Esophagus squamous epithelium (tissue), 4 donors: ENCODE data around the gene ANO2.

Experiments used
- CTCF ChIP-seq, 6 experiments: fragments of 450-650 bp in 4 of 6; fragments of 200-600 bp in 2 of 6; sonication (generic) in 2 of 6; IDR thresholded peaks; one replicate each; pipeline ENCODE4 v1.5.1; 2016 to 2019; ENCODE audit warnings: antibody characterized with exemption in 6 of 6, mild to moderate bottlenecking in 4 of 6, moderate library complexity in 4 of 6
- POLR2A ChIP-seq, 4 donors: fragments of 450-650 bp; IDR thresholded peaks; one replicate each; pipeline ENCODE4 v1.6.1; 2017; ENCODE audit warnings: antibody characterized with exemption in 4 of 4, mild to moderate bottlenecking in 4 of 4, moderate library complexity in 3 of 4

GRCh38 chr12:5575987-5576386, 369.1 kb downstream of the ANO2 start:
- TF ChIP-seq CTCF (IDR thresholded peaks at IDR 0.05): no peak
- TF ChIP-seq POLR2A (IDR thresholded peaks at IDR 0.05): no peak
